Body of pancreas (tissue), 4 donors: ENCODE results near the gene PLCH1. TPM values are rescaled to one million over a fixed set of nuclear protein-coding genes. Genes with fewer than 3 reads are reported as not detected.

Source experiments
- ATAC-seq: fragments of 150-250 bp; one replicate; pipeline ENCODE4 v1.9.1; 2016
- DNase-seq, 4 donors: peaks; one replicate each; pipeline ENCODE4 v3.0.0-alpha.2; 2019
- H3K27ac ChIP-seq, 4 donors: fragments of 200-600 bp; sonication (generic); 1 replicate in 3 of 4; 2 replicates in 1 of 4; pipeline versions ENCODE4 v1.5.1 to v1.6.1; 2016 to 2019; ENCODE audit warnings: mild to moderate bottlenecking in 1 of 4, mixed read lengths in 1 of 4, moderate library complexity in 1 of 4
- H3K27me3 ChIP-seq, 2 donors: fragments of 200-600 bp; sonication (generic); one replicate each; pipeline ENCODE4 v1.6.0; 2016; ENCODE audit warnings: mild to moderate bottlenecking in 1 of 2
- H3K36me3 ChIP-seq, 2 donors: fragments of 200-600 bp; sonication (generic); replicated peaks in 1 of 2; 2 replicates each; pipeline ENCODE4 v1.5.1; 2016; ENCODE audit warnings: low read depth in 2 of 2; ENCODE audit not compliant: insufficient read depth in 1 of 2
- H3K4me1 ChIP-seq: fragments of 200-600 bp; sonication (generic); one replicate; pipeline ENCODE4 v1.6.0; 2016
- H3K4me3 ChIP-seq, 2 donors: fragments of 200-600 bp; sonication (generic); 1 replicate in 1 of 2; 2 replicates in 1 of 2; pipeline ENCODE4 v1.5.1; 2016 to 2019
- H3K9me3 ChIP-seq, 3 donors: fragments of 200-600 bp; sonication (generic); 1 replicate in 2 of 3; 2 replicates in 1 of 3; pipeline ENCODE4 v1.5.1; 2016
- CTCF ChIP-seq, 7 experiments: fragments of 450-650 bp in 4 of 7; fragments of 200-600 bp in 3 of 7; sonication (generic) in 3 of 7; IDR thresholded peaks; one replicate each; pipeline ENCODE4 v1.5.1; 2016 to 2019; ENCODE audit warnings: antibody characterized with exemption in 7 of 7
- POLR2A ChIP-seq, 3 donors: fragments of 450-650 bp; IDR thresholded peaks; one replicate each; pipeline ENCODE4 v1.6.1; 2016; ENCODE audit warnings: antibody characterized with exemption in 3 of 3, mild to moderate bottlenecking in 2 of 3
- WGBS, 2 donors: methylation state at CpG; one replicate each; pipeline ENCODE4 v1.1.5; 2017; 5-methylcytosine and 5-hydroxymethylcytosine counted together
- intact Hi-C: fragments of 100-400 bp; cut with DNase I; formaldehyde crosslinking; loops from one replicate; pipeline ENCODE4 v1.15.1; 2023
- total RNA-seq, 2 donors: library from RNA; depleted of rRNA; stranded (reverse); fragments of >200 nt; gene quantifications; one replicate each; pipeline ENCODE4 v1.1.0, GENCODE V29; 2016

Gene PLCH1
- total RNA-seq, 2 donors from 2014 or later, result 3.0 to 5.2 TPM

- ATAC-seq (no peak), DNase-seq (no peak)
- H3K36me3 ChIP-seq, result peaks cover 0 to 1% of the 10 kb centered on the region in 2 donors
- H3K9me3 ChIP-seq, result no peaks in the 10 kb centered on the region
- no peaks in the 10 kb centered on the region for H3K4me1 ChIP-seq
- no peak overlapping the region for H3K27ac ChIP-seq
- H3K27me3 ChIP-seq, result no peaks in the 10 kb centered on the region
- TF ChIP-seq CTCF (IDR thresholded peaks at IDR 0.05) (no peak), POLR2A (IDR thresholded peaks at IDR 0.05) (no peak)
- H3K4me3 ChIP-seq, result no peak overlapping the region
- 94% methylated on average over 4 of the region's 4 CpGs for WGBS, 2 donors
- intact Hi-C loops, result no loop called here
Observed at GRCh38 chr3:155495387-155495786, 249.5 kb downstream of the PLCH1 start.

- 67 to 85% methylated on average over 5 of the region's 5 CpGs for WGBS, 2 donors
- H3K27me3 ChIP-seq, result no peaks in the 10 kb centered on the region
- no peak overlapping the region for H3K27ac ChIP-seq
- no peak for DNase-seq
- H3K4me1 ChIP-seq, result no peaks in the 10 kb centered on the region
- no peak for ATAC-seq
- H3K36me3 ChIP-seq, result peaks cover 0 to 1% of the 10 kb centered on the region in 2 donors
- H3K9me3 ChIP-seq, result no peaks in the 10 kb centered on the region
- no peak overlapping the region for H3K4me3 ChIP-seq
- TF ChIP-seq CTCF (IDR thresholded peaks at IDR 0.05) (no peak), POLR2A (IDR thresholded peaks at IDR 0.05) (no peak)
- intact Hi-C loops, result no loop called here
Observed at GRCh38 chr3:155494332-155494731, 250.5 kb downstream of the PLCH1 start.

GRCh38 chr3:155492841-155493240 is 252.0 kb downstream of the PLCH1 start:
- Histone ChIP-seq H3K27me3 (no peaks in the 10 kb centered on the region), H3K9me3 (no peaks in the 10 kb centered on the region), H3K36me3 (peaks cover 0 to 1% of the 10 kb centered on the region in 2 donors), H3K27ac (no peak overlapping the region), H3K4me3 (no peak overlapping the region), H3K4me1 (no peaks in the 10 kb centered on the region)
- intact Hi-C loops, result no loop called here
- DNase-seq, result no peak
- TF ChIP-seq CTCF (IDR thresholded peaks at IDR 0.05) (no peak), POLR2A (IDR thresholded peaks at IDR 0.05) (no peak)
- 90% methylated on average over 1 of the region's 1 CpG for WGBS, 2 donors
- ATAC-seq, result no peak

GRCh38 chr3:155491696-155492095 is 253.2 kb downstream of the PLCH1 start:
- no peaks in the 10 kb centered on the region for H3K4me1 ChIP-seq
- no peaks in the 10 kb centered on the region for H3K9me3 ChIP-seq
- H3K4me3 ChIP-seq, result no peak overlapping the region
- intact Hi-C loops, result no loop called here
- H3K27ac ChIP-seq, result no peak overlapping the region
- WGBS, 2 donors, result 93 to 96% methylated on average over 3 of the region's 3 CpGs
- ATAC-seq (no peak), DNase-seq (no peak)
- TF ChIP-seq CTCF (IDR thresholded peaks at IDR 0.05) (peak in 2 of 7 experiments; percentile 5 to 16), POLR2A (IDR thresholded peaks at IDR 0.05) (no peak)
- no peaks in the 10 kb centered on the region for H3K27me3 ChIP-seq
- peaks cover 0 to 1% of the 10 kb centered on the region in 2 donors for H3K36me3 ChIP-seq

GRCh38 chr3:155488671-155489070 is 256.2 kb downstream of the PLCH1 start:
- H3K4me1 ChIP-seq, result no peaks in the 10 kb centered on the region
- ATAC-seq, result no peak
- H3K4me3 ChIP-seq, result no peak overlapping the region
- H3K9me3 ChIP-seq, result no peaks in the 10 kb centered on the region
- peaks cover 0 to 1% of the 10 kb centered on the region in 2 donors for H3K36me3 ChIP-seq
- no peak for TF ChIP-seq CTCF (IDR thresholded peaks at IDR 0.05)
- no peak for TF ChIP-seq POLR2A (IDR thresholded peaks at IDR 0.05)
- intact Hi-C loops, result no loop called here
- no peak overlapping the region for H3K27ac ChIP-seq
- no peak for DNase-seq
- 76 to 80% methylated on average over 5 of the region's 5 CpGs for WGBS, 2 donors
- no peaks in the 10 kb centered on the region for H3K27me3 ChIP-seq
